HG03460 (cell line): ENCODE data around the gene AK8.

Experiments
- ATAC-seq: cut with Tn5 transposase; IDR thresholded peaks from one replicate; pipeline ENCODE4 v1.9.1; 2021; ENCODE audit not compliant: unreplicated experiment

The AK8 gene

DNA sequence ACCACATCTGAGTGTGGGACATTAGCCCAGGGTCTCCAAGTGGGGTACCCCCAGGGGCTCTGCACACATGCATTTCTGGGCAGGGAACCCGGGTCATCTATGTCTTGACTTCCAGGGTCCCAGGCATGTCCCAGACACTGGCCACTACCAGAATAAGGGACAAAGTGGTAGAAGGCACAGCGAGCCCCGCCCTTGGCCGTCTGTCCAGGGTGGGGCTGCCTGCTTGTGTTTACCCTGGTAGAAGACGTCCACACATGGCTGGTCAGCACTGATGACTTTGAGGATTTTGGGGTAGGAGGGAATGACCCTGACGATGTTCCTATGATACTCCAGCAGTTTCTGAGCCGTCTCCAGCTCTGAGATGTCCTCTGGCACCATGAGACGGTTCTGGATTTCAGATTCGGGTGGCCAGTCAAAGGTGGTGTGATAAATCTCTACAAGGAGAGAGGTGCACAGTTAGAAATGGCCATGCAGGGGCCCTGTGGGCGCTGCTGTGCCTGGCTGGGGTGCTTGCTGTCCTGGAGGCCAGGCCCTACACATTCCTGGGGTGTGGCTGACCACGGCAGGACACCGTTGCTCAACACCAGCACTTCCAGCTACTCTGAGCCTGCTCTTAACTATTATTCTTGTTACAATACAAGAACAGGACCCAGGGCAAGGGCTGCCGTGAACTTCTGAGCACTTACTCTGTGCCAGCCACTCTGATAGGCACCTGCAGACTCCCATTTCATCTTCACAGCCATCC is 51.3 kb downstream of the AK8 start:
- ATAC-seq, result no peak

DNA sequence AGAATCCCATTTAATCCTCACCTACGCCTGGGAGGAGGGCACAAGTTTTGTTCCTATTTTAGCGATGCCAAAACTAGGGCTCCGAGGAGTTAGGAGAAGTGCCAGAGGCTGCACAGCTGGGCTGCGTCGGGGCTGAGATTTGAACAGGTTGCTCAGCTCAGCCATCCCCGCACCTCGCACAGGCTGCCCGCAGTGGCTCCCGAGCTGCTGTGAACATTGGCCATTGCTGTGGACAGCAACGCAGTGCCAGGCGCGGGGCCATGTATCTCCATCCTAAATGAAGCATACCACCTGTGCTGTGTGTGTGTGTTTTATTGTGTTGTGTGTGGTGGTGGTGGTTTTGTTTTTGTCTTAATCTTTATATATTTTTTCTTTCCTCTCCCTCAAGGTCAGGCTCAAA is 52.0 kb downstream of the AK8 start:
- no peak for ATAC-seq

DNA sequence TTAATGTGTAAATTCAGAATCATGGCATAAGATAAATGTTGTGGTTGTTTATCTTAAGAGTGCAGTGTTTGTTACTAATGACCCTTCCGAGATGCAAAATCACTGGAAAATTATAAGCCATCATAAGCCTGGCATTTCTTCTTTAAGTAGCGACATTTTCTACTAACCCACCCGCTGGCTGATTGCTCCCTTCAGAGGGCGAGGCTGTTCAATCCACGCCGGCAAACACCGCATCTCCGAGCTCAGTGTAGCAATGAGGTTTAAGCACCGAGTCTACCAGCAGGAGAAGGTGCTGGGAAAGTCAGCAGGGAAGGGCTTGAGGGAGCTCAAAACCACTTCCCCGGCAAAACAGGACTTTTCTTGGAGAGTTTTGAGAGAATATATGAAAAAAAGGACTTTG is 52.7 kb downstream of the AK8 start:
- ATAC-seq, result no peak

DNA sequence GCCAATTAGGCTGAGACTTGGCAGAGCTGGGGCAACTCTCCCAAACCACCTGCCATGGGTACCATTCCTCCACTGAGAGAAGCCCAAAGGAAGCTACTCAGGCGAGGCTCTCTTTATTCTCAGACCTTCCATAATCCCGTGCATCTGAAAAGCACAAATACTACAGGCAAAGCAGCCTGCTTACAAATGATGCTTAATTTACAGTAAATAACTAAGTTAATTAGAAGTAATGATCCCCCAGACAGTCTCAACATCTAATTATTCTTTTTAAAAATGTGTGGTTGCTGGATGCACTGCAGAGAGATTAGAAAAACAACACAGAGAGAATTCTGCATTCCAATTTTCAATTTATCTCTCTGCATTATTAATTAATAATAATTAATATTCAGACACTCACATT is 53.1 kb downstream of the AK8 start:
- ATAC-seq, result no peak

DNA sequence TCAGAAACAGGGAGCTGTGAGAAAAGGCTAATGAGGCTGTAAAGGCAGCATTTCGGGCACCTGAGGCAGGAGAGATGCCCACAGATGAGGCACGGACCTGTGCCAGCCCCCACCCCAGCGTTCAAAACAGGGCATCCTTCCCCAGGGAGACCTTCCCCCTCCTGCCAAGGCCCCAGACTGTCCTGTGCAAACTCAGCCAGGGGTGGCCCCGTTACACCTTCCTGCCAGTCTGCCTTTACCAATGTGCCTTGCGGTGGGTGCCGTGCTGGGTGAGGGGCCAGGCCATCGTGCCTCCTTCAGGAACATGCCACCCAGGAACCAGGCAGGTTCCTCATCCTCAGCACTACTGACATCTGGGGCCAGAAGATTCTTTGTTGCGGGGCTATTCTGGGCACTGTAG is 53.9 kb downstream of the AK8 start:
- ATAC-seq, result no peak

DNA sequence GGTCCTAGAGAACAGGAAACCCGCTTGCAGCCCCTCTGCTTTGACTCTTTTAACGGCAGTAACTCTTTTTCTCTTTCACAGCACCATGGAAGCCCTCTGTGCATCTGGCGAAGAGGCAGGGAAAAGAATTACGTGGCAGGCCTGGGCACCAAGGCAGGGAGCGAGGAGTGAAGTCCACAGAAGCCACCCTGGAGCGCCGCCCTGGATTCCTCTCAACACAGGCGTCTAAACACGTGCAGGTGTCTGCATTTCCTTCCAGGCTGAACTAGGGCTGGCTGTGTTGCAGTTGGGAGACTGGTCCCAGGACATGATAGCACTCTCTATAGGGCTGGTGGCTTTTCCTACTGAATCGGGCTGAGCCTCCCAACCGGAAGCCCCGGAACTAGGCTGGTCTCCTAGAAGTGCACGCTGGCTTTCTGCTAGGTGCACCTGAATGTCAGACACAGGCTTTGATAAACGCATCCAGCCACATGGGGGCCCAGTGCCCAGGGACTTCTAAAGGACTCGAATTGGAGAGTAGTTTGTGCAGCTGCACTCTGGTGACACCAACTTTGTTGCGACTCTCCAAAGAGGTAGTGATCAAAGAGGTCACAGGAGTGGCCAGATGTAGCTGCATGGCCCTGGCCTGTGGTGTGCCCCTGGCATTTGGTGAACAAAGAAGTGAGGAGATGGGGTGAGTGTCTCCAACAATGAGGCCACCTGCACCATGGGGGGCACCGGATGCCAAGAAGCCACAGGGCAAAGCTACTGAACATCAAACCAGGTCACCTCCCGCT is 54.5 kb downstream of the AK8 start:
- ATAC-seq, result no peak

DNA sequence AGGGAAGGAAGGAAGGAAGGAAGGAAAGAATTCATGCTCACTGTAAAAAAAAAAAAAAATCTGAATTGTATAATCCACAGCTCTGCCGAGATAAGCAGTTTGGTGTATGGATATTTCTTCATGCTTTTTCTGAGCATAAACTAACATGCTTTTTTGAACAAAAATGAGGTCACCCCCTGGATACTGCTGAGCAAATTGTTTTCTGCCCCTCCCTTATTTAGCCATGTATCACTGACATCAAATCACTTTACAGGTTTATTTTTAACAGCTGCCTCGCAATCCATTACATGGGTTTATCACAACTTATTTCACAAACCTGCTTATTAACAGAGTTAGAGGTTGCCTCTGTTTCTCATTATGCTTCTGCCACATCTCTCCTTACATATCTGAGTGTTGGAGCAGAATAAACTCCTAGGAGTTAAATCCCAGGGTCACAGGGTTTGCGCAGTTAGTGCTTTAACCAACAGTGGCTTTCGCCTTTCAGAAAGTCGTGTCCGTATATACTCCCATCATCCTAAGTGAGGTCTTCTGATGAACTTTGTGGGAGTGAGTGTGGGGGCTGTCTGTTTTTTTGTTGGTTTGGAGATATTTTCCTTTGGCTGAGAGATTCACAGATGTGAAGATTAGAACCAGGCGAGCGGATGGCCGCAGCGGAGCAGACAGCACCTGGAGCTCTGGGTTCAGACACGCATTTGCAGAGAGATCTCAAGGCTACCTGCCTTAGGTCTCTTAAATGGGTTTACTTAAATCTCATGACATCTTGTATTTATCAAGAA is 57.7 kb downstream of the AK8 start:
- no peak for ATAC-seq

DNA sequence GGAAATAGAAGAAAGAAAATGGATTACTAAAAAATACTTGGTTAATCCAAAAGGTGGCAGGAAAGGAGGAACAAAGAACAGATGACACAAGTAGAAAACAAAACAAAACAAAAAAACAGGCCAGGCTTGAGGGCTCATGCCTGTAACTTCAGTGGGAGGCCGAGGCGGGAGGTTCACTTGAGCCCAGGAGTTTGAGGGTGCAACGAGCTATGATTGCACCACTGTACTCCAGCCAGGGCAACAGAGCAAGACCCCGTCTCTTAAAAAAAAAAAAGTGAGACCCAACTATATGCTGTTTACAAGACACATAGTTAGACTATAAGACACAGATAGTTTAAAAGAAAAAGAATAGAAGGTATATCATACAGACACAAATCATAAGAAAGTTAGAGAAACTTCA is 59.5 kb downstream of the AK8 start:
- ATAC-seq, result no peak

DNA sequence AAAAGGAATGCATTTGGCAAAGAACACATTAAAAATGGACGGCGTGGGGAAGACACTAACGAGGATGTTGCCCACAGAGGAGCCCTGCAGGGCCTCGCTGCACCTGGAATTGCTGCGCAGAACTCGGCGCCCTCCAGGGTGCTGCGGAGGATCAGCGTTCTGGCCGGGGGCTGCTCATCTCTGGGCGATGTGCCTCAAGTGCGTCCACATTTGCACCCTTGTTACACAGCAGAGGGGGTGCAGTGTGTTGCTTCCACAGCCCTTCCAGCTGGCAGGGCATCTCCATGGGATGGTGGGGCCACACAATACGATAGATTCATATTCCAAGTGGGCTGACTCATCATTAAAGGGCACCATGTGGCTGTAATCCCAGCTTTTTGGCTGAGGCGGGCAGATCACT is 63.1 kb downstream of the AK8 start:
- no peak for ATAC-seq

DNA sequence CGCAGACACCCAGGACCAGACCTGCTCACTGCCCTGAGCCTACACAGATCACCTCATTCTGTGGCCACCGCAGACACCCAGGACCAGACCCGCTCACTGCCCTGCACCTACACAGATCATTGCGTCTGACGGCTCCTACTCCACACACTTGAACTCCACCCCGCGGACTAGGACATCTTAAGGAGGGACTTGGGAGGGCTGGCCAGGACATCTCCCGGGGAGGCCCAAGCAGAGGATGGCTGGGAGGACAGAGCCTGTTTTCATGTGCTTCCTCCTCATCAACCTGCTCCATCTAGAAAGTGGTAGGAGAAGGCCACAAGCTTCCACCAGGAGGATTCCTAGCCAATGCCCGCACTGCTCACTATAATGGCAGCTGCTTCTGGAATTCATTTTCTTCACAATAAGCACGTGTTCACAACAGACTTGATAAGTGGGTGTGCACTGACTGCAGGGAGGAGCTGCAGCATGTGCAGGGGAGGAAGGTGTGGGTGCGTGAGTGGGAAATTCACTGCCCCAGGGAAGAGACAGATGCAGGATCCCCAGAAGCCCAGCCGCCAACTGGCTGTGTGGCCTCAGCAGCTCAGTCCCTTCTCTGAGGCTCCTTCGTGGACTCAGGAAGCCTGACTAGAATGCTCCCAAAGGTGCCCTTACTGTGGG is 64.8 kb downstream of the AK8 start:
- no peak for ATAC-seq

DNA sequence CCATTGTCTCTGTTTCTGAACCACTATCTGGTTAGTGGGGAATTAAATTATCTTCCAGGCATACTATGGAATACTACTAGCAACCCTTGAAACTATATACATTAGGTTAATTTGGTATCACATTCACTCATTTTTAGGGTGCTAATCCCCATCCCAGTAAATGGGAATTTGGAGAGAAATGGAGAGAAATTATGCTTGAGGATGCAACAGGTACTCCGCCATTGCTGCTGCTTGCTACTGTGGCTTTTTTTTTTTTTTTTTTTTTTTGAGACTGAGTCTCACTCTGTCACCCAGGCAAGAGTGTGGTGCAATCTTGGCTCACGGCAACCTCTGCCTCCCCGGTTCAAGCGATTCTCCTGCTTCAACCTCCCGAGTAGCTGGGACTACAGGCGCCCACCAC is 66.1 kb downstream of the AK8 start:
- ATAC-seq, result no peak

DNA sequence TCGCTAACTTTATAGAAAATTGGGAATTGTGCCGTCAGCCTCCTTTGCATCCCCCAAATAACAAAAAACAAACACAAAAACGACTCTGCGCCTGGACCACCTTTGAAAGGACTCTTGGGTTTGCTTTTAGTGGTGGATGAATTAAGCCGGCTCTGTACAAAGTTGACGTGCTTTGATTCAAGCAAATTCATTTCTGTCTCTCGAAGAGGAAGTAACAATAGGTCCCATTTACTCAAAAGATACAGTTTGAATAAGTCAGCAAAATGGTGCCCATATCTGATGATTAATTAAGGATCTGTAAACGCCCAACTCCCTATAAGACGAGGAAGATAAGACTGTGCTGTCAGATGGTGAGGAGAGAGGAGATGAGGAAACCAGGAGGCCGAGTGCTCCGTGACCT is 67.8 kb downstream of the AK8 start:
- ATAC-seq, result no peak

DNA sequence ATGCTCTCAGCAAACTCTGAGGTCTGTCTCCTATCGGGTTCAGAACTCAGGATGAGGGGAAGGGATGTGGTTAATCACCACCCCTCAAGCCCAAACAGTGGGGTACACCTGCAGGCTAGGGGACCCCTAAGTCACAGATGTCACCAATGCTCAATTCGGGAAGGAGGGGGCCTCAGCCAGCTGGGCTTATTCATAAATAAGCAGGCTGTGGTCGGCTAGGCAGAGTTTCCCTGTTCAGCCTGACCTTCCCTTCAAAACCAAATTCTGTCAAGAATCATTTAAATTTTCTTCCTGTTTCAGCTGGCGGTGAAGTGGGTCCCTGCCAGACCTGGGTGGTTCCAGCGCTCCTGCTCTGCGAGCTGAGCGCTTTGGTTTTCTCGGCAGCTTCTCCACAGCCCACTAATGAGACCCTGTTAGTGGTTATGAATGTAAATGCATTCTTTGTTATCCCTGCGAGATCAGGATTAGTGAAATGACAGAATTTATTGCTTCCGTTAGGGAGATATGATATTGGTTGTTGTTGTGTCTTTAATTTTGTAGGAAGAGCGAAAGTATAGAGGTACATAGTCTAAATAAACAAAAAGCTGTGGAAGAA is 68.3 kb downstream of the AK8 start:
- no peak for ATAC-seq

DNA sequence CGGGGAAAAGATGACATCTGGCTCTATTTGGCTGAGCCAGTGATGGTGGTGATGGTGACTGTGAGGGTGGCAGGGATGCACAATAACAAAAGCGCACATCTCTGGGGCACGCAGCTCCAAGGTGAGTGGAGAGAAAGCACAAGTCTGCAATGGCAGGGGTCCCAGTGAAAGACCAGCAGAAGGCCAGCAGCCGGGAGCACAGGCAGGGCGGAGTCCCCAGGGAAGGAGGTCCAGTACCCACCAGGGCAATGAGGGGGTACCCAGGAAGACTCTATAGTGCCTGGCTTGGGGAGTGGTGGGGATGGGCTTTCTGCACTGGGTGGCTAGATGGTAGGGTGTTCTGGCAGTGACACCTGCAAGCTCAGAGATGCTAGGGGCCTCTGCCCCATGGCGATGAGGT is 69.4 kb downstream of the AK8 start:
- no peak for ATAC-seq

DNA sequence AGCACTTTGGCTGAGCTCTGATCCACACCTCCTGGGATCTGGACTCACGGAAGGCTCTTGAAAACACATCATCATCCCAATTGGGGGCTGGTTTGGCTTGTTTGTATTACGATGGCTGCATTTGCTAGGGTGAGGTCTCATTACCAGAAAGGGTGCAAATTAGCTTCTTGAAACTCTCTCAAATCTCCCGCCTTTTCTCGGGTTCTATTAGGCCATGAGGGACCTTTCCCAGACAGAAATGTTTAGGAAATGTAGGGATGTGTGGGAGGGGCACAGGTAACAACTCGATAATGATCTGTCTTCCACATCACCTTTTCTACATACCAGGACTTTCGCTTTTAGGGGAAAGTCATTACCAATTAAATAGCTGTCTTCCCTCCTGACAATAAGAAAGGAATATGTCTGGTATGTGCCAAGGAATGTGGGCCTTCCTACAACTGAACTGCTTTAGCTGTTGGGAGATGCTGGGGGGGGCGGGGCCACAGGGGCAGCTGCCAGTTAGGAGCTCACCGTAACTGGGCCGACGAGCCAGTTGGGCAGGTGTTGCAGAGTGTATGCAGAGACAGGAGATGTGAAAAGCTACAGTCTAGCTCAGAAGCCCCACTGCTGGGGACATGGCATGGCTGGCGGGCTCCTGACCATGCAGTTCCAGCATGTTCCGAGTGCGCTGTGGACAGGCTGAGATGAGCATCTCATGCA is 71.2 kb downstream of the AK8 start:
- ATAC-seq, result no peak

DNA sequence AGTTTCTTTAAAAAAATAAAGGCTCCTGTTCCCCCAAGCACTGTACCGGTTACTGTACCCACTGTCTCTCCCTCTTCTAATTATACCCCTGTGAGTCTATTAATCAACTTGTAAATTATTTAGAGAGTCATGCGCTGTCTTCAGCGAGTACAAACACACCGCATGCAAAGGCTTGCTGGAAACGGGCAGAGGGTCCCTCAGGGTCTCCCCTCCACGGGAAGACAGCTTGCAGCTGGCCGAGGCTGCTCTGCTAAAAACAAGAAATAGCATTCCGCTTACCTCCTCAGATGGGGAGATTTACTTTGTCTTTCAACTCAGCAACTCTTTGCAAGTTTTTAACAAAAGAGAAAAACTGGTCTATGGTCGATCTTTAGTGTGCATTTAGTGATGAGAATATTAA is 71.8 kb downstream of the AK8 start:
- ATAC-seq, result no peak

DNA sequence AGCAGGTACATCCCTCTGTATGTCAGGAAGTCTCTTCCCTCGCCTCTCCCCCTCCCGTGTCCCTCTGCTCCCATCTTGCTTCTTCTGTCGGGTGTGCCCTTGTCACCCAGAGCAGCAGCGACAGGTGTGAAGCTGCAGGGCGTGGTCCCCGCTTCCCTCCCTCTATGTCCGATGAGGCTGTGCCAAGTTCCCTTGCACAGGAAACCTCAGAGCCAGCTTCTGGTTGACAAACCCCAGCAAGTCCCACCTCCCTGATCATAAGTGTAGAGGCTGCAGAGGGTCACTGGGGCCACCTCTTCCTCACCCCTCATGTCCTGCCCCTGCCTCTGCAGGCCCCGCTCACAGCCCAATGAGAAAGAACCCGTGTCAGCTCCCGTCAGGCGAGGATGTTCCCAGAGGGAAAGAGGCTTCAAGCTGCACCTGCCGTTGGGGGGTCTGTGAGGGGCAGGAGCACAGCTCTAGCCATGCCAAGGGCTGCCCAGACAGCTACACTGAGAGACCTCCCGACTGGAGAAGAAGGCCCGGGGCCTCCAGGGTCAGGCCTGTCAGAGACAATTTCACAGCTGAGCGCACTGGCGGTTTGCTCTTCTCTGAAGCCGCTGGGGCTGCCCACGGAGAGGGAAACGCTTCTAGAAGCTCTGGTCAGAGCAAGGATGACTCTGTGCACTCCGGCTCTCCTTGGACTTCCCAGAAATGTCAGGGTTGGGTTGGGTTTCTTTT is 73.3 kb downstream of the AK8 start:
- ATAC-seq, result no peak

DNA sequence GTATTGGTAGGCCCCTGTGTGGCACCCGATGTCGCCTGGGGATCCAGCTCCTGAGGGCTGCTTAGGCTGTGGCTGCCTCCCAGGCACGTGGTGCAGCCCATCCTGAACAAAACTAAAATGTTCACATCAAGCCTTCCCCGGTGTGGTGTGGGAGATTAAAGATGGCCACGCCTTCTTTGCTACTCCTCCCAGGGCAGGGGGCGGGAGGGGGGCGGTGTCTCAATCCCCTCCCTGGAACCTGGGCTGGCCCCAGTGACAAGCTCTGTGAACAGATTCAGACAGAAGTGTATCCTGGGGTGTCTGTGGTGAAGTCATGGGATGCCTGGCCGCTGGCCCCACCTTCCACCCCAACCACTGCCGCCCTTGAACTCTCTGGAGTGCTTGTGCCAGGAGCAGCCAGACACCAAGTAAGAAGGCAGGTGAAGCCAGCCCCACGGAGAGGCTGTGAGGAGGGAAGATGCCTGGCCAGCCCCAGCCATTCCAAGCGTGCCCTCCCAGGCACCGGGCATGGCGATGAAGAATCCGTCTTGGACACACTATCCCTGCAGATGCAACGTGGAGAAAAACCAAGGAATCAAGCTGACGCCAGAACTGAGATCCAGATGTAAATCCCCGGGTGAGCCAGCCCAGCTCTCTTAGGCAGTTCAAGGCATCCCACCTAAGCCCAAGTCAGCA is 75.8 kb downstream of the AK8 start:
- no peak for ATAC-seq

DNA sequence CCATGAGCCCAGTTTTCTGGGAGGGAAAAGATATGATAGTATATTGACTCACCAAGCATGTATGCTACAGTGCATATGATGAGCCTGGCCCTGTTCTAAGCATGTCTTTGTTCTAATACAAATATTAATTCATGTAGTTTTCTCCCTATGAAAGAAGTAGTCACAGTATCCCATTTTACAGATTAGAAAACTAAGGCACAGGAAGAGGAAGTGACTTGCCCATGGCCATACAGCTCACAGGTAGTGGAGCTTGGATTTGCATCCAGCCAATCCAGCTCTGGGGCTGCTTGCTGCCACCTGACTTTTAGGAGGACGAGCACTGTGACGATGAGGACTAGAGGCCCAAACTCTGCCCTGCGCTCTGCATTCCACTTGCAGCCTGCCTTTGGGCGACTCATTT is 76.4 kb downstream of the AK8 start:
- no peak for ATAC-seq
